GM10266 (cell line): ENCODE data around the gene PRKCA.
A peak's percentile ranks its signal among the peaks of the same experiment; 100 is the strongest.

Experiments
- DNase-seq: peaks from one replicate; pipeline ENCODE4 v3.0.0; 2012; ENCODE audit errors: extremely low spot score
- TF ChIP-seq, protein P1 (sequence below): IDR thresholded peaks from 2 replicates; pipeline ENCODE4 v1.5.1; 2012; ENCODE audit warnings: mild to moderate bottlenecking, low read depth; ENCODE audit not compliant: control insufficient read depth, insufficient read depth; ENCODE audit errors: missing control alignments

Gene PRKCA

DNA sequence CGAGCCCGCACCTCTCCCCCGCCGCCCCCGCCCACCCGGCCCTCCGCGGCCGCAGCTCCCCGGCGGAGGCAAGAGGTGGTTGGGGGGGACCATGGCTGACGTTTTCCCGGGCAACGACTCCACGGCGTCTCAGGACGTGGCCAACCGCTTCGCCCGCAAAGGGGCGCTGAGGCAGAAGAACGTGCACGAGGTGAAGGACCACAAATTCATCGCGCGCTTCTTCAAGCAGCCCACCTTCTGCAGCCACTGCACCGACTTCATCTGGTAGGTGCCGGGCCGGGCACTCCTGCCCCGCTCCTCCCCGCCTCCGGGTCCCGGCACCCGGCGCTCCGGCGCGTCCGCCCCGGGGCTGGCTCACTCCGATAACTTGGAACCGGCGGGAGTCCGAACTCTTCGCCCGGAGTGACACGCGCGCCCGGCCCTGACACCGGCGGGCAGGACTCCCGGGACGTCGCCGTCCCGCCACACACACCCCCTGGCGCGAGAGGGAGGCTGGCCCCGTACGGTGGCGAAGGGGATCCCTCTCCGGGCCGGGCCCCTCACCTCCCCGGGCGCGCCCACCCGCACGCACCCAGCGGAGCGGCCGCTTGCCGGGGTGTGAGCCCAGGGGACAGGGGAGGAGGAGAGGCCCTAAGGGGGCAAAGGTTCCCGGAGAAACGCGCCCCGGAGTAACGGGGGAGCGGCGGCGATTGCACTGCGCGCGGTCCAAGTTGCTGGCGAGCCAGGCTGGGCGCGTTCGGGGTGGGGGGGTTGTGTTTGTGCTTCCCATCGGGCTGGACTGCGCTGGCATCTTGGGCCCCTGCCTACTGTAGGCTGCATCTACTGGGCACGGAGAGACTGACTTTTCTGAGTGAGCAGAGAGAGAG, 581 bp downstream of the PRKCA start:
- TF ChIP-seq, protein P1, sequence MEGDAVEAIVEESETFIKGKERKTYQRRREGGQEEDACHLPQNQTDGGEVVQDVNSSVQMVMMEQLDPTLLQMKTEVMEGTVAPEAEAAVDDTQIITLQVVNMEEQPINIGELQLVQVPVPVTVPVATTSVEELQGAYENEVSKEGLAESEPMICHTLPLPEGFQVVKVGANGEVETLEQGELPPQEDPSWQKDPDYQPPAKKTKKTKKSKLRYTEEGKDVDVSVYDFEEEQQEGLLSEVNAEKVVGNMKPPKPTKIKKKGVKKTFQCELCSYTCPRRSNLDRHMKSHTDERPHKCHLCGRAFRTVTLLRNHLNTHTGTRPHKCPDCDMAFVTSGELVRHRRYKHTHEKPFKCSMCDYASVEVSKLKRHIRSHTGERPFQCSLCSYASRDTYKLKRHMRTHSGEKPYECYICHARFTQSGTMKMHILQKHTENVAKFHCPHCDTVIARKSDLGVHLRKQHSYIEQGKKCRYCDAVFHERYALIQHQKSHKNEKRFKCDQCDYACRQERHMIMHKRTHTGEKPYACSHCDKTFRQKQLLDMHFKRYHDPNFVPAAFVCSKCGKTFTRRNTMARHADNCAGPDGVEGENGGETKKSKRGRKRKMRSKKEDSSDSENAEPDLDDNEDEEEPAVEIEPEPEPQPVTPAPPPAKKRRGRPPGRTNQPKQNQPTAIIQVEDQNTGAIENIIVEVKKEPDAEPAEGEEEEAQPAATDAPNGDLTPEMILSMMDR: no peak
- DNase-seq: peak; percentile 39

DNA sequence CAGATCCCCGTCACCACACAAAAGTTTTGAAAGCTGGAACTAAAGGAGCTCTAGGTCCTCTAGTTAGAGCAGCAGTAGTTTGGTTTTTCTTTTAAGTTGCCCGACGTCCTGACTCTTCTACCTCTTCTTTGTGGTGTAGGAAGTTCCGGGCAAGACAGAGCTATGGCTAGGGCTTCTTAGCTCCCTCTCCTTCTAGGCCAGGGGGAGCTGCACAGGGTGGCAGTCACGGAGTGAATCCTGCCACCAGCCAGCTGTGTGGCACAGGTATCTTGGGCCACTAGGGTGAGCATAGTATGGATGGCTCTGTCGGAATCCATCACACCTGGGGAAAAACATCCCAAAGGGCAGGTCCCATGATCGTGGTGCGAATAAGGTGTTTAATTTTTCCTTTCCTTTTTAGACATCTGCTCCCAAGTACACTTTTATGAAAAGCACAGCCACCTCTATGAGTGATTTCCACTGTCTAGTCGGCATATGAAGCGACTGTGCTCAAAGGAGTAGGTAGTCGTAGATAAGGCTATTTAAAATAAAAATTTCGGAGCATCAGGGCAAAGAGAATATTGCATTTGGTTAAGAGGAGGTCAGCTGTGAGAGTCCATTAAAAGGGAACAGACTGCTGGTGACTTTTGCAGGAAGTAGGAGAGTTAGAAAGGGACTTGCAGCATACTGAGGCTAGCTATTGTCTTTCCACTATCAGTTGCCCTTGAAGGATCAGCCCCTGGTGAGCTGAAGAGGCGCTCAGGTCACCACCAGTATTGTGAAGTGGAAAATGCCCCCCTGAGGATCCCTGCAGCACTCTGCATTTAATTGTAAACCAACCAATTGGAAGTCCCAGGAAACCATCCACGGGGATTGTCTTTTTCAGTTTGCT, 2.1 kb downstream of the PRKCA start:
- TF ChIP-seq, protein P1: no peak
- DNase-seq: no peak

DNA sequence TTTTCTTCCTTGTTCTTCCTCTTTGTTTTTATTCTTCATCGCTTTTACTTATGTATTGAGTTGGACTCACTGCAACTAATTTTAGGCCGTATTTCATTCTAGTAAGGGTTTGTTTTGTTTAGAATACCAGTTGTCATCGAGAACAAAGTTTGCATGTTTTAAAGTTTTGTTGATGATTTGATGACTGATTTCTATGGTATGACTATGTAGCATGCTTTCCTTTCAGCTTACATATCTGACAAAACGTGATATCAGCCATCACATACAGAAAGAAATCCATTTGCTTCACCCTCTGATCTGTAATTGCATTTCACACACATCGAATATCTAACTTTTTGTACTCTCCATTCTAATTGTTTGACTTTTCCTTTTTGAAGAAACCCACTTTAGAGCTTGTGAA, 4.0 kb downstream of the PRKCA start:
- TF ChIP-seq, protein P1: no peak
- no peak for DNase-seq

DNA sequence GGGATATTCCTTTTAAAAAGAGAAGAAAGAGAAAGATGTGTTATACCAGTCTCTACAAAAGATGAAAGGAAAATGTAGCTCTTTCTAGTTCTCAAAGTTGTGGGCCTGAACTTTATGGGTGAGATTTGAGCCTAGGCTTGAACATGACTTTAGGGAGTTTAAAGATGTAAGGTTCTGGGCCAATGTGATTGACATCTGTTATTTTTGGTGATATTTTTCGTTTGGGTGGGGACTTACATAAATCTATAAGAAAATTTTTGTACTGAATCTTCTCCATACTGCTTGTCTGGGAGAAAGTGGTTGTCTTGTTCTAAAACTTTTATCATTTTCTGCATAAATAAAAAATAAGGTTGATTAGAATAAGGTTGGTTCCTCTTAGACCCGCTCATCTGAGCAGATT, 4.8 kb downstream of the PRKCA start:
- no peak for DNase-seq
- TF ChIP-seq, protein P1: no peak

DNA sequence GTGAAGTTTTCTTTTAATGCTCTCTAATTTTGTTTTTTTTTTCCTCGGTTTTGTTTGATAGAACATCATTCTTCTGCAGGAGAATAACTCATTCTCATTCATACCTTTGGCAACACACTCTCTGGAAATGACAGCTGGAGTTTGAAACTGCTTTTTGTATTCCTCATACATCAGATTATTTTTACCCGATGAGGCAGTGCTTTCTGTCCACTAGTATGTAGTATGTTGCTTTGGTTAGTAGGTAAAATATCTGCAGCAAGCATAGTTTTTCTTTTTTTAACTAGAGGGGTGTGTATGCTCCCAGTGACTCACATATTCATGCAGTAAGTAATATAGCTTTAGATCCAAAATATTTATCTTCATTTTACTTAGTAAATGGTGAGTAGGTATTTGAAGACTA, 6.4 kb downstream of the PRKCA start:
- TF ChIP-seq, protein P1: no peak

DNA sequence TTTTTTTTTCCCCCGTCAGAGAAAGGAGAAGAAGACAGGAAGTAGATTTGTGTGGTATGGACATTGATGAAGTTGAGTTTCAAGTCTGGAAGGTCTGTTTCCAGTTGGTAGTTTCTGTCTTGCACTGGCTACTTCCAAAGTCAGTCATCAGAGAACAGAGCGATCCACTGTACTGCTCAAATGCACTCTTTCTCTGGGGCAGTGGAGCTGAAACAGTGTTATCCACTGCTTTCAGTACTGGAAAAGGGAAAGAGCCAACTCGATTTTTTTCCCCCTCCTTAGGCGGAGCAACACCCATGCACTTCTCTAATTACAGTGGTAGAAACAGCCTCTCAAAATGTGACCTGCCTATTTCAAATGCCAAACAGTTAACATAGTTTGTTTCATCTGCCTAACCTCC, 7.4 kb downstream of the PRKCA start:
- TF ChIP-seq, protein P1: no peak
- DNase-seq: no peak

More for the DNA sequence above, 6.4 kb downstream of the PRKCA start:
- DNase-seq: no peak
